Neural cell (in vitro differentiated cells): ENCODE data around the gene ZNF521. TPM values are rescaled to one million over a fixed set of nuclear protein-coding genes. Genes with fewer than 3 reads are reported as not detected.

Source experiments
- H2AFZ ChIP-seq: fragments of 200-600, 300-800 bp; sonication (generic), shearing (Covaris generic); 2 replicates; pipeline ENCODE4 v1.6.0; 2014; ENCODE audit warnings: low read depth, mild to moderate bottlenecking, antibody characterized with exemption, low read length, moderate library complexity
- H3F3A ChIP-seq: fragments of 200-600 bp; shearing (Covaris generic); 2 replicates; pipeline ENCODE4 v1.6.1; 2016; ENCODE audit warnings: mild to moderate bottlenecking, moderate library complexity, mixed read lengths, antibody characterized with exemption, low read length; ENCODE audit not compliant: insufficient read depth, poor library complexity, severe bottlenecking
- H3K27ac ChIP-seq: fragments of 200-600, 300-800 bp; sonication (generic), shearing (Covaris generic); 2 replicates; pipeline ENCODE4 v1.5.1; 2014; ENCODE audit warnings: mild to moderate bottlenecking, low read length, moderate library complexity
- H3K27me3 ChIP-seq: fragments of 300-800, 200-600 bp; sonication (generic), shearing (Covaris generic); 2 replicates; pipeline ENCODE4 v1.6.0; 2014; ENCODE audit warnings: mild to moderate bottlenecking, low read depth, low read length, moderate library complexity; ENCODE audit not compliant: insufficient read depth
- H3K36me3 ChIP-seq: fragments of 300-800, 200-600 bp; sonication (generic), shearing (Covaris generic); 2 replicates; pipeline ENCODE4 v1.5.1; 2014; ENCODE audit warnings: mild to moderate bottlenecking, antibody characterized with exemption, low read length, moderate library complexity; ENCODE audit not compliant: insufficient read depth
- H3K4me2 ChIP-seq: fragments of 300-800, 200-600 bp; sonication (generic), shearing (Covaris generic); 2 replicates; pipeline ENCODE4 v1.6.0; 2014; ENCODE audit warnings: mild to moderate bottlenecking, low read length
- H3K4me3 ChIP-seq: fragments of 300-800, 200-600 bp; sonication (generic), shearing (Covaris generic); 2 replicates; pipeline ENCODE4 v1.5.1; 2014; ENCODE audit warnings: mild to moderate bottlenecking, low read length, moderate library complexity
- H3K79me2 ChIP-seq: fragments of 200-600 bp; shearing (Covaris generic); replicated peaks from 2 replicates; pipeline ENCODE4 v1.6.0; 2014; ENCODE audit warnings: mild to moderate bottlenecking, low read length, moderate library complexity; ENCODE audit not compliant: insufficient read depth
- H3K9ac ChIP-seq: fragments of 300-800, 200-600 bp; sonication (generic), shearing (Covaris generic); 2 replicates; pipeline ENCODE4 v1.6.1; 2016; ENCODE audit warnings: mild to moderate bottlenecking, low read length, mixed read lengths
- H3K9me2 ChIP-seq: fragments of 200-600 bp; shearing (Covaris generic); 2 replicates; pipeline ENCODE4 v1.6.1; 2016; ENCODE audit warnings: mild to moderate bottlenecking, low read length, mixed read lengths; ENCODE audit not compliant: insufficient read depth
- H3K9me3 ChIP-seq: fragments of 200-600, 300-800 bp; sonication (generic), shearing (Covaris generic); 2 replicates; pipeline ENCODE4 v1.6.1; 2016; ENCODE audit warnings: mild to moderate bottlenecking, mixed run types, low read length, moderate library complexity, mixed read lengths
- H4K20me1 ChIP-seq: fragments of 200-600 bp; shearing (Covaris generic); 2 replicates; pipeline ENCODE4 v1.6.1; 2016; ENCODE audit warnings: mild to moderate bottlenecking, mixed run types; ENCODE audit not compliant: insufficient read depth
- EP300 ChIP-seq: fragments of 450-650 bp; conservative IDR thresholded peaks from 2 replicates; pipeline ENCODE4 v1.6.1; 2014; ENCODE audit warnings: antibody characterized with exemption, mild to moderate bottlenecking, moderate library complexity; ENCODE audit not compliant: poor library complexity, severe bottlenecking
- EZH2 ChIP-seq: fragments of 200-600, 300-800 bp; shearing (Covaris generic), sonication (generic); IDR thresholded peaks from 2 replicates; pipeline ENCODE4 v1.6.1; 2014; ENCODE audit warnings: antibody characterized with exemption, low read length, borderline replicate concordance, mild to moderate bottlenecking; ENCODE audit not compliant: insufficient read depth, poor library complexity, severe bottlenecking
- MXI1 ChIP-seq: fragments of 450-650 bp; conservative IDR thresholded peaks from 2 replicates; pipeline ENCODE4 v1.6.1; 2014; ENCODE audit warnings: antibody characterized with exemption, mild to moderate bottlenecking; ENCODE audit not compliant: poor library complexity, severe bottlenecking
- POLR2AphosphoS5 ChIP-seq: IDR thresholded peaks from 2 replicates; pipeline ENCODE4 v1.6.1; 2012
- RAD21 ChIP-seq: fragments of 450-650 bp; conservative IDR thresholded peaks from 2 replicates; pipeline ENCODE4 v1.6.1; 2014; ENCODE audit warnings: antibody characterized with exemption, mild to moderate bottlenecking, moderate library complexity
- SMC3 ChIP-seq: fragments of 450-650 bp; conservative IDR thresholded peaks from 2 replicates; pipeline ENCODE4 v1.6.1; 2014; ENCODE audit warnings: antibody characterized with exemption, mild to moderate bottlenecking, moderate library complexity; ENCODE audit not compliant: poor library complexity
- TAF1 ChIP-seq: IDR thresholded peaks from 2 replicates; pipeline ENCODE4 v1.6.1; 2012; ENCODE audit warnings: low read depth
- polyA plus RNA-seq: library from polyadenylated mRNA; depleted of rRNA; stranded (reverse); fragments of >200 nt; gene quantifications from 2 replicates; pipeline ENCODE4 v1.2.3, GENCODE V29; 2014
- TF ChIP-seq, protein P1 (sequence below): IDR thresholded peaks from 2 replicates; pipeline ENCODE4 v1.6.1; 2012; ENCODE audit warnings: borderline replicate concordance
- TF ChIP-seq, protein P2 (sequence below): fragments of 450-650 bp; IDR thresholded peaks from 2 replicates; pipeline ENCODE4 v1.5.1; 2014; ENCODE audit warnings: antibody characterized with exemption, mild to moderate bottlenecking, moderate library complexity; ENCODE audit not compliant: poor library complexity, severe bottlenecking

The ZNF521 gene
- polyA plus RNA-seq, 1 donor from 2014 or later, result 101 TPM

DNA sequence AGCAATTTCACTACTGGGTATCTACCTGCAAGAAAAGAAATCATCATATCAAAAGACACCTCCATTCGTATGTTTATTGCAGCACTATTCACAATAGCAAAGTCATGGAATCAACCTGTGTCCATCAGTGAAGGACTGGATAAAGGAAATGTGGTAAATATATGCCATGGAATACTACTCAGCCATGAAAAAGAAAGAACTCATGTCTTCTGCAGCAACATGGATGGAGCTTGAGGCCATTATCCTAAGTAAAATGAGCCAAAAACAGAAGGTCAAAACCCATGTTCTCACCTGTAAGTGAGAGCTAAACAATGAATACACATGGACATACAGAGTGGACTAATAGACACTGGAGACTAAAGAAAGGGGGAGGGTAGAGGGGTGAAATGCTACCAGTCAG lies 322.2 kb downstream of the ZNF521 start:
- no peaks in the 10 kb centered on the region for H3K9me3 ChIP-seq
- no peaks in the 10 kb centered on the region for H3F3A ChIP-seq
- H2AFZ ChIP-seq, result no peak overlapping the region
- no peak overlapping the region for H3K9ac ChIP-seq
- no peaks in the 10 kb centered on the region for H3K9me2 ChIP-seq
- H3K27ac ChIP-seq, result no peak overlapping the region
- no peaks in the 10 kb centered on the region for H4K20me1 ChIP-seq
- TF ChIP-seq TAF1 (no peak), EP300 (no peak), RAD21 (no peak), POLR2AphosphoS5 (no peak), MXI1 (no peak), EZH2 (no peak), SMC3 (no peak)
- TF ChIP-seq, protein P1, sequence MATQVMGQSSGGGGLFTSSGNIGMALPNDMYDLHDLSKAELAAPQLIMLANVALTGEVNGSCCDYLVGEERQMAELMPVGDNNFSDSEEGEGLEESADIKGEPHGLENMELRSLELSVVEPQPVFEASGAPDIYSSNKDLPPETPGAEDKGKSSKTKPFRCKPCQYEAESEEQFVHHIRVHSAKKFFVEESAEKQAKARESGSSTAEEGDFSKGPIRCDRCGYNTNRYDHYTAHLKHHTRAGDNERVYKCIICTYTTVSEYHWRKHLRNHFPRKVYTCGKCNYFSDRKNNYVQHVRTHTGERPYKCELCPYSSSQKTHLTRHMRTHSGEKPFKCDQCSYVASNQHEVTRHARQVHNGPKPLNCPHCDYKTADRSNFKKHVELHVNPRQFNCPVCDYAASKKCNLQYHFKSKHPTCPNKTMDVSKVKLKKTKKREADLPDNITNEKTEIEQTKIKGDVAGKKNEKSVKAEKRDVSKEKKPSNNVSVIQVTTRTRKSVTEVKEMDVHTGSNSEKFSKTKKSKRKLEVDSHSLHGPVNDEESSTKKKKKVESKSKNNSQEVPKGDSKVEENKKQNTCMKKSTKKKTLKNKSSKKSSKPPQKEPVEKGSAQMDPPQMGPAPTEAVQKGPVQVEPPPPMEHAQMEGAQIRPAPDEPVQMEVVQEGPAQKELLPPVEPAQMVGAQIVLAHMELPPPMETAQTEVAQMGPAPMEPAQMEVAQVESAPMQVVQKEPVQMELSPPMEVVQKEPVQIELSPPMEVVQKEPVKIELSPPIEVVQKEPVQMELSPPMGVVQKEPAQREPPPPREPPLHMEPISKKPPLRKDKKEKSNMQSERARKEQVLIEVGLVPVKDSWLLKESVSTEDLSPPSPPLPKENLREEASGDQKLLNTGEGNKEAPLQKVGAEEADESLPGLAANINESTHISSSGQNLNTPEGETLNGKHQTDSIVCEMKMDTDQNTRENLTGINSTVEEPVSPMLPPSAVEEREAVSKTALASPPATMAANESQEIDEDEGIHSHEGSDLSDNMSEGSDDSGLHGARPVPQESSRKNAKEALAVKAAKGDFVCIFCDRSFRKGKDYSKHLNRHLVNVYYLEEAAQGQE, result no peak
- TF ChIP-seq, protein P2, sequence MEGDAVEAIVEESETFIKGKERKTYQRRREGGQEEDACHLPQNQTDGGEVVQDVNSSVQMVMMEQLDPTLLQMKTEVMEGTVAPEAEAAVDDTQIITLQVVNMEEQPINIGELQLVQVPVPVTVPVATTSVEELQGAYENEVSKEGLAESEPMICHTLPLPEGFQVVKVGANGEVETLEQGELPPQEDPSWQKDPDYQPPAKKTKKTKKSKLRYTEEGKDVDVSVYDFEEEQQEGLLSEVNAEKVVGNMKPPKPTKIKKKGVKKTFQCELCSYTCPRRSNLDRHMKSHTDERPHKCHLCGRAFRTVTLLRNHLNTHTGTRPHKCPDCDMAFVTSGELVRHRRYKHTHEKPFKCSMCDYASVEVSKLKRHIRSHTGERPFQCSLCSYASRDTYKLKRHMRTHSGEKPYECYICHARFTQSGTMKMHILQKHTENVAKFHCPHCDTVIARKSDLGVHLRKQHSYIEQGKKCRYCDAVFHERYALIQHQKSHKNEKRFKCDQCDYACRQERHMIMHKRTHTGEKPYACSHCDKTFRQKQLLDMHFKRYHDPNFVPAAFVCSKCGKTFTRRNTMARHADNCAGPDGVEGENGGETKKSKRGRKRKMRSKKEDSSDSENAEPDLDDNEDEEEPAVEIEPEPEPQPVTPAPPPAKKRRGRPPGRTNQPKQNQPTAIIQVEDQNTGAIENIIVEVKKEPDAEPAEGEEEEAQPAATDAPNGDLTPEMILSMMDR, result no peak
- no peak overlapping the region for H3K4me3 ChIP-seq
- H3K4me2 ChIP-seq, result no peak overlapping the region
- no peaks in the 10 kb centered on the region for H3K36me3 ChIP-seq
- no peaks in the 10 kb centered on the region for H3K27me3 ChIP-seq
- no peaks in the 10 kb centered on the region for H3K79me2 ChIP-seq

DNA sequence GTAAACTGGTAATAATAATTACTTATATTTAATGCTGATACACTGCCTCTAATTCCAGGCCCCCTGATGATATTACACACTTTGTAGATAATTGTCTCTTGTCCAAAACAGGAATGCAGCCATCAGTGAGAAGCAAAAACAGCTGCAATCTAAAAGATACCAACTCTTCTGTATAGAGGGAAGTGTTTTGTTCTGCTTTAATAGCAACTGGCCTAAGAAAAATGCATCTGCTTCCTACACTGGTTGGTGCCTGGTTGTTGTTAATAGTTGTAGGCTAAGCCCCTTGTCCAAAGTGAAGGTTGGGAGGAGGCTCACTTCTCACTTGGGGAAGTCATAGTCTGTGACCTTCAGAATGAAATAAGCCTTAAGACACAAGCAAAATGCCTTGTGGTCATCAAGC lies 332.0 kb downstream of the ZNF521 start:
- no peaks in the 10 kb centered on the region for H4K20me1 ChIP-seq
- no peak overlapping the region for H3K4me3 ChIP-seq
- H3K36me3 ChIP-seq, result no peaks in the 10 kb centered on the region
- TF ChIP-seq POLR2AphosphoS5, result no peak
- TF ChIP-seq MXI1, result no peak
- TF ChIP-seq, protein P2, result no peak
- TF ChIP-seq EP300, result no peak
- TF ChIP-seq, protein P1, result no peak
- TF ChIP-seq TAF1, result no peak
- TF ChIP-seq RAD21, result no peak
- no peak for TF ChIP-seq SMC3
- TF ChIP-seq EZH2, result no peak
- no peak overlapping the region for H2AFZ ChIP-seq
- no peak overlapping the region for H3K9ac ChIP-seq
- no peak overlapping the region for H3K4me2 ChIP-seq
- no peaks in the 10 kb centered on the region for H3K27me3 ChIP-seq
- no peak overlapping the region for H3K27ac ChIP-seq
- H3K79me2 ChIP-seq, result no peaks in the 10 kb centered on the region
- H3K9me2 ChIP-seq, result no peaks in the 10 kb centered on the region
- no peaks in the 10 kb centered on the region for H3K9me3 ChIP-seq
- H3F3A ChIP-seq, result no peaks in the 10 kb centered on the region
